Chondrocyte (in vitro differentiated cells): ENCODE measurements around the gene SLC25A39. TPM values are rescaled to one million over a fixed set of nuclear protein-coding genes. Genes with fewer than 3 reads are reported as not detected.
"Not testable (repeated sequence)": the region's sequence is repeated elsewhere in the genome, so short reads cannot be mapped to it uniquely, and the experiment has no call there.

ENCODE experiments used
- DNase-seq: peaks from one replicate; pipeline ENCODE4 v3.0.0; 2021; ENCODE audit warnings: mixed read lengths, low spot score
- H3K27ac Mint-ChIP-seq: one replicate; pipeline ENCODE4 v1.8.0; 2021; ENCODE audit warnings: mild to moderate bottlenecking, moderate library complexity, mixed read lengths; ENCODE audit not compliant: unreplicated experiment
- H3K27me3 Mint-ChIP-seq: 2 replicates; pipeline ENCODE4 v1.8.0; 2021; ENCODE audit warnings: low read depth, mixed read lengths
- H3K36me3 Mint-ChIP-seq: 2 replicates; pipeline ENCODE4 v1.8.0; 2021; ENCODE audit warnings: low read depth, mixed read lengths
- H3K4me1 Mint-ChIP-seq: 2 replicates; pipeline ENCODE4 v1.8.0; 2021; ENCODE audit warnings: low read depth, mild to moderate bottlenecking, mixed read lengths
- H3K4me3 Mint-ChIP-seq: one replicate; pipeline ENCODE4 v1.8.0; 2021; ENCODE audit warnings: mild to moderate bottlenecking, moderate library complexity, mixed read lengths; ENCODE audit not compliant: unreplicated experiment
- H3K9me3 Mint-ChIP-seq: 2 replicates; pipeline ENCODE4 v1.8.0; 2021; ENCODE audit warnings: low read depth, mixed read lengths
- total RNA-seq: library from RNA; stranded (reverse); gene quantifications from 3 replicates; pipeline ENCODE4 v1.2.1, GENCODE V29; 2021
- TF ChIP-seq, protein P1 (sequence below): fragments of 200-600 bp; sonication (generic); IDR thresholded peaks from 2 replicates; pipeline ENCODE4 v1.5.0; 2021; ENCODE audit warnings: antibody characterized with exemption, mild to moderate bottlenecking, moderate library complexity

The SLC25A39 gene
- total RNA-seq, 1 donor from 2014 or later = 84.1 TPM

DNA sequence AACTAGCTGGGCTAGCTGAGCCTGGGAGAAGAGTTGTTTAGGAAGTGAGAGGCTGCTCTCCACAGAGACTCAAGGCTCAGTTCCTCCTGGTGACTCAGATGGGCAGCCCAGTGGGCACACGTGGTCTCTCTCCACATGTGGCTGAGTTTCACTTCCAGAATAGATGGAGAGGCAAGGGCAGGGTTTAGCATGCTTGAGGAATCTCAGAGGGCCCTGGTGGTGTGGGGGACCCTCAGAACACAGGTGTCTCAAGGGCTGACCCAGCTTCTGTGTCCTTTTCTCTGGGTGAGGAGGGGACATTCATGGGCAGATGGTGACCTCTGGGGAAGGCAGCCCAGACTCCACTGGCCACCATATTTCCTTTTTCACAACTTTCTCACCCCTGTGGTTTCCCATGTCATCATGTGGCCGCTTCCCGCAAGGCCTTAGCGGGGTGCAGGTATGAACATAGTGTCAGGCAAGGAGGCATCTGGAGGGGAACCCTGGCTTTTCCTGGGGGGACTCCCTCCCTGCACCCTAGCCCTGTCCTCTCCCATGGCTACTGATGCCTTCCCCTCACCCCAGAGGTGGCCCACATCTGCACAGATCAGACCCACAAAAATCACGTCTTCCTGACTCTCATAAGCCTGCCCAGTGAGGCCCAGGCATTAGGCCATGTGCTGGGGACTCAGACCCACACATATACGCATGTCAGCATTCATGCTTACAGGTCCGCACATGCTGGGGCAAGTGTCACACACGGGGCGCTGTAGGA lies 23.8 kb upstream of the SLC25A39 start:
- Mint-ChIP-seq H3K4me1 (peaks cover 14% of the 10 kb centered on the region), H3K9me3 (no peaks in the 10 kb centered on the region), H3K4me3 (no peak overlapping the region), H3K36me3 (peaks cover 5% of the 10 kb centered on the region), H3K27ac (peak overlapping the region; percentile 57), H3K27me3 (no peaks in the 10 kb centered on the region)
- TF ChIP-seq, protein P1, sequence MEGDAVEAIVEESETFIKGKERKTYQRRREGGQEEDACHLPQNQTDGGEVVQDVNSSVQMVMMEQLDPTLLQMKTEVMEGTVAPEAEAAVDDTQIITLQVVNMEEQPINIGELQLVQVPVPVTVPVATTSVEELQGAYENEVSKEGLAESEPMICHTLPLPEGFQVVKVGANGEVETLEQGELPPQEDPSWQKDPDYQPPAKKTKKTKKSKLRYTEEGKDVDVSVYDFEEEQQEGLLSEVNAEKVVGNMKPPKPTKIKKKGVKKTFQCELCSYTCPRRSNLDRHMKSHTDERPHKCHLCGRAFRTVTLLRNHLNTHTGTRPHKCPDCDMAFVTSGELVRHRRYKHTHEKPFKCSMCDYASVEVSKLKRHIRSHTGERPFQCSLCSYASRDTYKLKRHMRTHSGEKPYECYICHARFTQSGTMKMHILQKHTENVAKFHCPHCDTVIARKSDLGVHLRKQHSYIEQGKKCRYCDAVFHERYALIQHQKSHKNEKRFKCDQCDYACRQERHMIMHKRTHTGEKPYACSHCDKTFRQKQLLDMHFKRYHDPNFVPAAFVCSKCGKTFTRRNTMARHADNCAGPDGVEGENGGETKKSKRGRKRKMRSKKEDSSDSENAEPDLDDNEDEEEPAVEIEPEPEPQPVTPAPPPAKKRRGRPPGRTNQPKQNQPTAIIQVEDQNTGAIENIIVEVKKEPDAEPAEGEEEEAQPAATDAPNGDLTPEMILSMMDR = no peak
- no peak for DNase-seq

DNA sequence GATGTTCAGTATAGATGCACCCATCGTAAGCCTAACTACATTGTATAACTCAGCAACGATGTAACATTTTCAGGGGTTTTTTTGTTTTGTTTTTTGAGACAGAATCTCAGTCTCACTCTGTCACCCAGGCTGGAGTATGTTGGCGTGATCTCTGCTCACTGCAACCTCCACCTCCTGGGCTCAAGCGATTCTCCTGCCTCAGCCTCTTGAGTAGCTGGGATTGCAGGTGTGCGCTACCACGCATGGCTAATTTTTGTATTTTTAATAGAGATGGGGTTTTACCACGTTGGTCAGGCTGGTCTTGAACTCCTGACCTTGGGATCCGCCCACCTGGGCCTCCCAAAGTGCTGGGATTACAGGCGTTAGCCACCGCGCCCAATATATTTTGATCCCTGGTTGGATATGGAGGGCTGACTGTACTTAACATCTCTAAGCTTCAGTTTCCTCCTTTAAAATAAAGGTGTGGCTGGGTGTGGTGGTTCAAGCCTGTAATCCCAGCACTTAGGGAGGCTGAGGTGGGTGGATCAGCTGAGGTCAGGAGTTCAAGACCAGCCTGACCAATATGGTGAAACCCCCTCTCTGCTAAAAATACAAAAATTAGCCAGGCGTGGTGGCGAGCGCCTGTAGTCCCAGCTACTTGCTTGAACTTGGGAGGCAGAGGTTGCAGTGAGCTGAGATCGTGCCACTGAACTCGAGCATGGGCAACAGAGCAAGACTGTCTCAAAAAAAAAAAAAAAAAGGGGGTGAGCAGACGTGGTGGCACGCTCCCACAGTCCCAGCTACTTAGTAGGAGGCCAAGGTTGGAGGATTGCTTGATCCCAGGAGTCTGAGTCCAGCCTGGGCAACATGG lies 22.8 kb upstream of the SLC25A39 start:
- not testable (repeated sequence) for H3K4me3 Mint-ChIP-seq

DNA sequence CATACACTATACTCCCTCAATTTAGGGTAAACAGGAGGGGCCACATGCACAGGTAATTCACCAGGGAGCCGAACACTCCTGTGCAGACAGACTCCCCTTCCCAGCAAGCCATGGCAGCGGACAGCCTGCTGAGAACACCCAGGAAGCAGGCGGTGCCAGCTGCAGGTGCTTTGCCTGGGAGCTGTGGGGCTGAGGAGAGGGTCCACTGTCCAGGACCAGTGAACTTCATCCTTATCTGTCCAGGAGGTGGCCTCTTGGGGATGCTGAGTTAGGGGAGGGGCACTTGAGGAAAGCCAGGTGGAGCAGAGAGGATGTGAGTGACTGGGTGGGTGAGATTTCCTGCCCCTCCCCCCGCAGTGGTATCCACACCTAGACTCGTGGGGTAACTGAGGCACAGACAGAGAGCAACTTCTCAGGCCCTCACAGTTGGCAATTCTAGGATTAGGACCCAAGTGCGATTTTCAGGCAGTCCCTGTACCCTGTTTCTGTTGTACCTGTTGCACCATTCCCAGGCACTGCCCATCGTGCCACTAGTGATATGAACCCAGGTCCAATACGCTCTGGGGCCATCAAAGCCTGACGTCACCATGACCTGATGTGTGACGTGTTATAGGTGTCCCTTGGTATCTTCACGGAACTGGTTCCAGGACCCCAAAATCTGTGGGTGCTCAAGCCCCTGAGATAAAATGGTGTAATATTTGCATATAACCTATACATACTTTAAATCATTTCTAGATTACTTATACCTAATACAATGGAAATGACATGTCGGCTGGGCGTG lies 21.6 kb upstream of the SLC25A39 start:
- Mint-ChIP-seq H3K4me1 (peaks cover 14% of the 10 kb centered on the region), H3K36me3 (no peaks in the 10 kb centered on the region), H3K9me3 (no peaks in the 10 kb centered on the region), H3K27ac (peak overlapping the region; percentile 88), H3K27me3 (peaks cover 7% of the 10 kb centered on the region), H3K4me3 (peak overlapping the region; percentile 92)
- no peak for DNase-seq
- TF ChIP-seq, protein P1 = peak; percentile 34

More for the DNA sequence above, 22.8 kb upstream of the SLC25A39 start:
- H3K36me3 Mint-ChIP-seq, H3K9me3 Mint-ChIP-seq, DNase-seq, H3K27ac Mint-ChIP-seq, H3K27me3 Mint-ChIP-seq: not testable (repeated sequence)
- H3K4me1 Mint-ChIP-seq = peaks cover 14% of the 10 kb centered on the region

DNA sequence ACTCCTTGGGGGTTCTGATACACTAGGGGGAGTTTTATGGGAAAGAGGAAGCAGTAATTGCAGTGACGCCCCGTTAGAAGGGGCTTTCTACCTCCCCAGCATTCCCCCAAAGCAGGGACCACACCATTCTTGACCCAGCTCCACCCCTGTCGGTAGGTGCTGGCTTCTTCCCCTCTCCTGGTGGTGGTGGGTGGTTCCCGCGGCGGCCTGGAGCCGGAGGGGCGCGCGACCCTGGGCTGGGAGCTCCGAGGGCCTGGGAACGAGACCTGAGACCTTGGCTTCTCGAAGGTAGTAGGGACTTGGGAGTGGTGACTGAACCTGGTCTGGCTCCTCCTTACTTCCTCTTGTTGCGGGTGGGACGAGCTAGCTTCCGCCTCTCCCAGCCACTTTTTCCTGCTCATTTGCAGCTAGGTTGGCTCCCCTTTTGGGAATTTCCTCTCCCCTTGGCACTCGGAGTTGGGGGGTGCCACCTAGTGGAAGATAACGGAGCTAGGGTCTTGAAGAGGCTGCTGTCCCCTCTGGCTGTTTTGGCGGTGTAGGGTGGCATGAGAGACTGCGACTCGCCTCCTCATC lies 20.9 kb upstream of the SLC25A39 start:
- peak overlapping the region; percentile 88 for H3K27ac Mint-ChIP-seq
- no peaks in the 10 kb centered on the region for H3K36me3 Mint-ChIP-seq
- peaks cover 7% of the 10 kb centered on the region for H3K27me3 Mint-ChIP-seq
- no peak for DNase-seq
- H3K4me1 Mint-ChIP-seq = peaks cover 14% of the 10 kb centered on the region
- H3K9me3 Mint-ChIP-seq = no peaks in the 10 kb centered on the region
- TF ChIP-seq, protein P1 = peak; percentile 77
- peak overlapping the region; percentile 92 for H3K4me3 Mint-ChIP-seq

DNA sequence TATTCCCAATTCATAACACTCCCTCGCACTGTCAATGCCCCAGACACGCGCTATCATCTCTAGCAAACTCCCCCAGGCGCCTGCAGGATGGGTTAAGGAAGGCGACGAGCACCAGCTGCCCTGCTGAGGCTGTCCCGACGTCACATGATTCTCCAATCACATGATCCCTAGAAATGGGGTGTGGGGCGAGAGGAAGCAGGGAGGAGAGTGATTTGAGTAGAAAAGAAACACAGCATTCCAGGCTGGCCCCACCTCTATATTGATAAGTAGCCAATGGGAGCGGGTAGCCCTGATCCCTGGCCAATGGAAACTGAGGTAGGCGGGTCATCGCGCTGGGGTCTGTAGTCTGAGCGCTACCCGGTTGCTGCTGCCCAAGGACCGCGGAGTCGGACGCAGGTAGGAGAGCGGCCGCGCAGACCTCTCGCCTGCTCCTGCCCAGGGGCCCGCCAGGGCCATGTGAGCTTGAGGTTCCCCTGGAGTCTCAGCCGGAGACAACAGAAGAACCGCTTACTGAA lies 20.4 kb upstream of the SLC25A39 start, which contains the start of gene GRN:
Gene GRN (plus strand): TSS at position 364 of the 515 bp plus-strand sequence. CDS start 3,863 bp downstream, outside the sequence.
- peaks cover 14% of the 10 kb centered on the region for H3K4me1 Mint-ChIP-seq
- H3K27me3 Mint-ChIP-seq = peaks cover 7% of the 10 kb centered on the region
- H3K9me3 Mint-ChIP-seq = no peaks in the 10 kb centered on the region
- peak within 1 kb of the TSS; percentile 97 for H3K27ac Mint-ChIP-seq
- DNase-seq = peak; percentile 96
- H3K4me3 Mint-ChIP-seq = peak within 1 kb of the TSS; percentile 92
- TF ChIP-seq, protein P1 = no peak
- H3K36me3 Mint-ChIP-seq = no peaks in the 10 kb centered on the region
